ENCODE measurements around the gene DTX3.
"Not testable (repeated sequence)": the region's sequence is repeated elsewhere in the genome, so short reads cannot be mapped to it uniquely, and the experiment has no call there.

The DTX3 gene

GRCh38 chr12:57617942-57618341, 13.3 kb downstream of the DTX3 start:
- no peak overlapping the region for H3K4me3 ChIP-seq (ENCODE audit: low read depth in 1 of 2, low read length in 2 of 2)
- peaks cover 3% of the 10 kb centered on the region; the same call in 1 of the 2 replicates for H4K20me1 ChIP-seq (ENCODE audit: insufficient read depth, low read length)
- ATAC-seq (ENCODE audit: insufficient read depth, low read depth) (no peak), DNase-seq (no peak)
- H2AFZ ChIP-seq (ENCODE audit: low read depth, low read length): no peak overlapping the region
- no peaks in the 10 kb centered on the region for H3K36me3 ChIP-seq (ENCODE audit: insufficient read depth, low read length)
- H3K27me3 ChIP-seq (ENCODE audit: insufficient read depth, low read length, poor library complexity): peaks cover 42% of the 10 kb centered on the region
- TF ChIP-seq CTCF (IDR thresholded peaks at IDR 0.05; ENCODE audit: borderline replicate concordance, extremely low read depth, low read length, poor library complexity, severe bottlenecking) (no peak), EZH2 (IDR thresholded peaks at IDR 0.05; ENCODE audit: borderline replicate concordance, low read depth, low read length, severe bottlenecking) (no peak)
- no peaks in the 10 kb centered on the region for H3K79me2 ChIP-seq (ENCODE audit: insufficient read depth, low read length)
- no peak overlapping the region for H3K9ac ChIP-seq (ENCODE audit: low read depth, low read length)
- no peaks in the 10 kb centered on the region for H3K4me1 ChIP-seq (ENCODE audit: insufficient read depth, low read length)
- no peaks in the 10 kb centered on the region for H3K9me3 ChIP-seq (ENCODE audit: insufficient read depth, low read length, severe bottlenecking)
- H3K27ac ChIP-seq (ENCODE audit: low read length): no peak overlapping the region
- no peak overlapping the region for H3K4me2 ChIP-seq (ENCODE audit: insufficient read depth, low read length)

- not testable (repeated sequence) for DNase-seq; H3K9me3 ChIP-seq (ENCODE audit: insufficient read depth, low read length, severe bottlenecking); H3K79me2 ChIP-seq (ENCODE audit: insufficient read depth, low read length); H4K20me1 ChIP-seq (ENCODE audit: insufficient read depth, low read length); ATAC-seq (ENCODE audit: insufficient read depth, low read depth); H3K27ac ChIP-seq (ENCODE audit: low read length); H3K4me3 ChIP-seq (ENCODE audit: low read depth in 1 of 2, low read length in 2 of 2); H2AFZ ChIP-seq (ENCODE audit: low read depth, low read length); H3K4me2 ChIP-seq (ENCODE audit: insufficient read depth, low read length); H3K36me3 ChIP-seq (ENCODE audit: insufficient read depth, low read length); H3K9ac ChIP-seq (ENCODE audit: low read depth, low read length); H3K4me1 ChIP-seq (ENCODE audit: insufficient read depth, low read length)
- H3K27me3 ChIP-seq (ENCODE audit: insufficient read depth, low read length, poor library complexity): peaks cover 37% of the 10 kb centered on the region
Observed at GRCh38 chr12:57618431-57618830, 13.8 kb downstream of the DTX3 start.

GRCh38 chr12:57618966-57619433, 14.4 kb downstream of the DTX3 start:
- Histone ChIP-seq H3K27ac (ENCODE audit: low read length) (no peak overlapping the region), H3K4me2 (ENCODE audit: insufficient read depth, low read length) (no peak overlapping the region)
- no peak for ATAC-seq (ENCODE audit: insufficient read depth, low read depth)

More at GRCh38 chr12:57618966-57619433, 14.4 kb downstream of the DTX3 start:
- no peak overlapping the region for H3K9ac ChIP-seq (ENCODE audit: low read depth, low read length)
- no peaks in the 10 kb centered on the region for H3K79me2 ChIP-seq (ENCODE audit: insufficient read depth, low read length)
- peaks cover 36% of the 10 kb centered on the region for H3K27me3 ChIP-seq (ENCODE audit: insufficient read depth, low read length, poor library complexity)
- no peaks in the 10 kb centered on the region for H3K36me3 ChIP-seq (ENCODE audit: insufficient read depth, low read length)
- TF ChIP-seq EZH2 (IDR thresholded peaks at IDR 0.05; ENCODE audit: borderline replicate concordance, low read depth, low read length, severe bottlenecking) (no peak), CTCF (IDR thresholded peaks at IDR 0.05; ENCODE audit: borderline replicate concordance, extremely low read depth, low read length, poor library complexity, severe bottlenecking) (no peak)
- H2AFZ ChIP-seq (ENCODE audit: low read depth, low read length): no peak overlapping the region
- no peak for DNase-seq
- H3K4me1 ChIP-seq (ENCODE audit: insufficient read depth, low read length): no peaks in the 10 kb centered on the region
- no peaks in the 10 kb centered on the region for H3K9me3 ChIP-seq (ENCODE audit: insufficient read depth, low read length, severe bottlenecking)
- no peak overlapping the region for H3K4me3 ChIP-seq (ENCODE audit: low read depth in 1 of 2, low read length in 2 of 2)
- peaks cover 3% of the 10 kb centered on the region; the same call in 1 of the 2 replicates for H4K20me1 ChIP-seq (ENCODE audit: insufficient read depth, low read length)
